ENCODE results near the gene TAS2R42.

The TAS2R42 gene, protein sequence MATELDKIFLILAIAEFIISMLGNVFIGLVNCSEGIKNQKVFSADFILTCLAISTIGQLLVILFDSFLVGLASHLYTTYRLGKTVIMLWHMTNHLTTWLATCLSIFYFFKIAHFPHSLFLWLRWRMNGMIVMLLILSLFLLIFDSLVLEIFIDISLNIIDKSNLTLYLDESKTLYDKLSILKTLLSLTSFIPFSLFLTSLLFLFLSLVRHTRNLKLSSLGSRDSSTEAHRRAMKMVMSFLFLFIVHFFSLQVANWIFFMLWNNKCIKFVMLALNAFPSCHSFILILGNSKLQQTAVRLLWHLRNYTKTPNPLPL
- total RNA-seq, result 0 to 0.07 (median 0) reads per million in 18 experiments

DNA sequence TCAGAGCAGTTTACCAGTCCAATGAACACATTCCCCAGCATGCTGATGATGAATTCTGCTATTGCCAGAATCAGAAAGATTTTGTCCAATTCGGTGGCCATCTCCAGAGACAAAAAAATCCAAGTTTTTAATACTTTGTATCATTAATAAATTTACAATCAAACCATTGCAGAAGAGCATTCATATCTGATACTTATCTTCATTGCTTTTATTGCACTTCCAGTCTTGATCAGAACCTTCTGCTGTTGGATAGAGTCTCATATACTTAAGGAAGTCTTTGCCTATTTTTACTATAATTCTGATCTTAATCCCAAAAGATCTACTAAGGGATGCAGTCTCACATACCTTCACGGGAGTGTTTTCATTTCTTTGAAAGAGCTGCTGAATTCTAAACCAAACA lies at the start of gene TAS2R42:
Gene TAS2R42, minus strand, starts transcription at position 101 of the 400 bp plus-strand sequence. Its CDS starts 0 bp downstream, at position 101.
- no peak for DNase-seq

DNA sequence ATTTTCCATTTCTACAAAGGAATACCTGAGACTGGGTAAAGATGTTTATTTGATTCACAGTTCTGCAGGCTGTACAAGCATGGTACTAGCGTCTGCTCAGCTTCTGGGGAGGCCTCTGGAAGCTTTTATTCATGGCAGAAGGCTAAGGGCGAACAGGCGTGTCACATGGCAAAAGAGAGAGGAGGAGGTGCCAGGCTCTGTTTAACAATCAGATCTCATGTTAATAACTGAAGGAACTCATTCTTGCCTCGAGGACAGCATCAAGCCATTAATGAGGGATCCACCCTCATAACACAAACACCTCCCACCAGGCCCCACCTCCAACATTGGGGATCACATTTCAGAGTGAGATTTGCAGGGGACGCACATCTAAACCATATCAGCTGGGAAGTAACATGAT lies 46.8 kb upstream of the TAS2R42 start:
- DNase-seq, result no peak

GRCh38 chr12:11228296-11228879 lies 41.7 kb upstream of the TAS2R42 start:
- peak; percentile 48 to 59 for DNase-seq

- DNase-seq, result no peak
Measured at GRCh38 chr12:11227373-11227772, 40.6 kb upstream of the TAS2R42 start.

DNA sequence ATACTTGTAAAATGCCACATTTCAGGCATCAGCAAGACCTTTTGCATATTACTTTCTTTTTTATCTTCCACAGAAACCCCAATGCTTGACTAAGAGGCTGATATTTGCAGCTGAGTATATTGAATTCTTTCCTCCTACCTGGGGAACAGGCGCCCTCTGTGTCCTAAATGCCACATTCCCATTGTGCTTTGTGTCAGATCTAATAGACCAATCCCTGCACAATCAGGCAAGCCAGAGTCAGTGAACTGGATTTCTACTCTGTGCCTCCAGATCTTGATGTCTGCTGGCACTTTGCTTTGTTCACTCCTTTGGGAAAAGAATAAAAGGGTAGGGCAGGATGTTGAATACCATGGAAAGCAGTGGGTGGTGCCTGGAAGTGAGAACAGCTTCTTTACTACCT lies 22.4 kb upstream of the TAS2R42 start:
- DNase-seq, result no peak

GRCh38 chr12:11204173-11204572 lies 17.4 kb upstream of the TAS2R42 start:
- DNase-seq, result no peak

DNA sequence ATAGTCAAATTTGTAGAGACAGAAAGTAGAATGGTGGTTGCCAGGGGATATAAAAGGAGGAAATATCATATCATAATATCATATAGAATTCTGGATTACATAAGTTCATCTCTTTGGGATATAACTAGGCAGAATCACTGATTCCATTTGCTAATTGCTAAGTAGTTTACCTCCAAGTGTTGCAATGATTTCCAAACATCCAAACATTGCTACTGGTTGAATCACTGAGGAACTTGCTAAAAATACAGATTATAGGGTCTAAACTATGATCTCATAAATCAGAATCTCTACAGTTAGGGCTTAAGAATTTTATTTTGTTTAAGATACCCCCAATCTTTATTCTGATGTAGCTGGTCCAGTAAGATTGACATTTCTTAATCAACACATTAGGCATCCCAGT lies 16.1 kb upstream of the TAS2R42 start:
- DNase-seq, result no peak

GRCh38 chr12:11183011-11183410 lies 3.7 kb downstream of the TAS2R42 start:
- no peak for DNase-seq

DNA sequence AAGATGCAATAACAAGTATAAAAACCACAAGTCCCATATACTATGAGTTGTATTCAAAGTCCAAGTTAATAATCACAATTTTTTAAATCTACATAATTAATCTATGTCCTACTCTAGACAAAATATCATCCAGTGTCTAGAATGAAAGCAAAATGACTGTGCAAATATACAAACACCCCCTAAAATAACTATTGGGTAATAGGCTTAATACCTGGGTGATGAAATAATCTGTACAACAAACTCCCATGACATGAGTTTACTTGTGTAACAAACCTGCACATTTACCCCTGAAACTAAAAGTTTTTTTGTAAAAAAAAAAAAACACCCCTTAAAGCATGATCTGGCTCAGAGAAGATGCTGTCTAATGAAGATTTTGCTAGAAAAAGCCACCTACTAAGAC lies 4.2 kb downstream of the TAS2R42 start:
- DNase-seq, result no peak

DNA sequence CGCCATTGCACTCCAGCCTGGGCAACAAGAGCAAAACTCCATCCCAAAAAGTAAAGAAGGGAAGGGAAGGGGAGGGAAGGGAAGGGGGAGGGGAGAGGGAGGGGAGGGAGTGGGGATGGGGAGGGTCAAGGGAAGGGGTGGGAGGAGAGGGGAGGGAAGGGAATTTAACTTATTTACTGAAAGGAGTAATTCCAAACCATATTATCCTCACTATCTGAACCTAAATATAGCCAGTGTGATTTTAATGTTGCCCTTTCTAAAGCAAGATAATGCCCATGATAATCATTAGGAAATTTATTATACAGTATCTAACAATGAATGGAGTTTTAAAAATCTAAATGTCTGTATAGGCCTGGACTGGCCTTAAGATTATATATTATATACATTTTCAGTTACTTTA lies 8.5 kb downstream of the TAS2R42 start:
- DNase-seq, result no peak

GRCh38 chr12:11174022-11174421 lies 12.7 kb downstream of the TAS2R42 start:
- DNase-seq, result no peak

- DNase-seq, result no peak
Measured at GRCh38 chr12:11171969-11172675, 14.6 kb downstream of the TAS2R42 start.

- peak; percentile 93 to 96 for DNase-seq
Measured at GRCh38 chr12:11171145-11171968, 15.4 kb downstream of the TAS2R42 start, which contains the start of gene SMIM10L1. SMIM10L1 (plus strand) TSS chr12:11171194; CDS start chr12:11171357, 163 bp downstream.

GRCh38 chr12:11170810-11171144 lies 16.0 kb downstream of the TAS2R42 start:
- no peak for DNase-seq

GRCh38 chr12:11166300-11166699 lies 20.4 kb downstream of the TAS2R42 start:
- no peak for DNase-seq

DNA sequence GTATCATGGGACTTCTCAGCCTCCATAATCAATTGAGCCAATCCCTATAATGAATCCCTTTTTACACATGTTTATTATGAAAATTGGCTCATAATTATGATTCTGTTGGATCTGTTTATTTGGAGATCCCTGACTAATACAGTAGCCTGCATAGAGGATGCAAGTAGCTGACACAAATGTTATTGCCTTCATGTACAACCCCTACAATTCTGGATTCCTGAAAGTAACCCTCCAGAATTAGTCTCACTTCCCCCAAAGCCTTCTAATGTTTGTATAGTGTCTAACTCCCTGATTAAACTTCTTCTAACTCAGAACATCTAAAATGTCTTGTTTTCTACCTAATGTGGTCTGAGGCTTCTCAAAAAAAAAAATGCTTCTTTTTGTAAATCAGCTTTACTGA lies 22.4 kb downstream of the TAS2R42 start:
- no peak for DNase-seq

DNA sequence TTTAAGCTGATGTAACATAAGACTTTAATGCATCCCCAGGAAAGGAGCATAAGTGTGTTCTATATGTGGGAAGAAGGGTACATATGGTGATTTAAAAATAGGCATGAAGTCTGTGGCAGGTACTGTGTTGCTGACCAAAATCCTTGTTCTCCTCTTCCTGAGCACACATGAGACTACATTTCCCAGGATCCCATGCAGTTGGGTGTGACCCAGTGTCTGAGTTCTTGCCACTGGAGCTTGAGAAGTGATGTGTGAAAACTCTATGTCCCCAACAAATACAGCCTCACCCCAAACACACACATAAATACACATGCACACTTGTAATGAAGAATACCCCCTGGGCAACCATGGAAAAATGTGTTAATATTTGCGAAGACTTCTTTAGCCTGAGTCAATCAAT lies 24.2 kb downstream of the TAS2R42 start:
- peak in 1 of 2 donors; percentile 0 for DNase-seq

DNA sequence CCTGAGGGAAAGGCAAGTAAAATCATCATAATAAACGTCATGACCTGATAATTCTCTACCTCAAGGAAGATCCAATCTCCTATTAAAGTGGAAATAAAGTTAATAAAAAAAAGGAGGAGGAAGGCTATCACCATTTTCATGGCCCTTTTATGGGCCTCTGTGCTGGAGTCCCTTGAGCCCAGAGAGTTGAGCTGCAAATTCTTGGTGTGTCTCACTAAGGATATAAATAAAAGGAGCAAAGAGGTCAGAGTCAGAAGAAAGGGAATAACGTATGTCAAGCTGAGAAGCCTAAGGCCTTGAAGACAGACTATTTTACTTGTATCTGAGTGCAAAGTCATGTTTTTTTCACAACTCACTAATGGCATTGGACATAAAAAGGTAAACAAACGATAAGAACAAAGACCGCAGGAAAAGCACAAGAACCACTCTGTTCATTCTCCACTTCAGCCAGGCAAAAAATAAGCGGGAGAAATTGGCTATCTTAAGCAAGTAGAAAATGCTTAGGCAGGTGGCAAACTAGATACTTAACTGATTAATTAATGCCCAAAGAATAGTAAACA lies 27.8 kb downstream of the TAS2R42 start:
- DNase-seq, result no peak

DNA sequence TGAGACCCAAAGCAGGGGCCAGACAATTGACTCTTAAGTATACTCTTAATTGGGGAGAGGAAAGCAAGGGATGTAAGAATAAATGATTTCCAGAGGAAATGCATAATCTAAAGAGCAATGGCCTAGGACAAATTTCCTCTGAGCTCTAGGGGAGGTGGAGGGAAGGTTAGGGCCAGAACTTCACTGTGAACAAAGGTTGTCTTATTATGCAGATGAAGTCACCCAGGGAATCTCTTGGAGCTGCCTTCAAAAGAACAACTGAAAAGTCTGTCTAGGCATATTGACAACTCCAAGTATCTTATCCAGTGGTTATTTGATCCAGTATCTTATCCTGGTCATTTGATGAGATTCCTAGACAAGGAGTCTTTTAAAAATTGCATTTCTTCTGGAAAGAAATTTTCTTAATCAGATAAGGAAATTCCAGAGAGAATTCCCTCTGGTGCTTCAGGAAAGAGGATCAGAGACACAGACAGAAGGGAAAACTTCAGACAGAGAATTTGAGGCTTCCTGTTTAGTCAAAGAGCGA lies 32.3 kb downstream of the TAS2R42 start:
- DNase-seq, result no peak

DNA sequence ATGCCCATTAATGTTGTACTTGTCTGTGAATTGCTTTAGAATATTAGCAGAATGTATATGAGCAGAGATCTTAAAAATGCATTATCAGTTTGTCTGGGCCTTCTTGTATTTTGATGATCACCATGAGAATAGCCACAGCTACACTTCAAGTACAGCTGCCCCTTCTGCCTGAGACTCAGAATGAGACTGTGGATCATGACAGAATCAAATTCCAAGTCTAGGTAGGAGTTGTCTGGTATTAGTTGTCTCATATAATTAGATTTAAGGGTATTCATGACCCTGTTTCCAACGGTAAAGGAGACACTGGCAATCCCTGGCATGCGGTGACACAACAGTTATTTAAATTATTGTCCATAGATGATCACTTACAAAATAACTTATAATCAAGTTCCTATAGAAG lies 34.0 kb downstream of the TAS2R42 start:
- DNase-seq, result no peak

DNA sequence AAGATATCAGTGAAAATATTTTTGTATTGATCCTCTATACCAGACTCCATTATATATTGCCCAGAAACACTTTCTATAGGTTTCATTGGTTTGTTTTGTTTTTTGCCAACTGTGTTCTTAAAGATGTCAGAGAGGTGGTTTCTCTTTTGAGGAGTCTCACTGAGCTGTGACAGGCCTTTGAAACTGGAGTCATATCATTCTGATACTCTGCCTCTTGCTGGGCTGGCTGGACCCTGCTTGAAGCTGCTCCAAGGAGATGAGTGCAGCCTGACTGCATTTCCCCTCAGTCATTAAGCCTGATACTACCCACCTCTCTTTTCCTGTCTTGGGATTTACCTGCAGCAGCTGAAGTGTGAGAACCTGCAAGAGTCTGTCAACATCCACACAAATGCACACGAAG lies 35.9 kb downstream of the TAS2R42 start:
- no peak for DNase-seq

- DNase-seq, result no peak
Measured at GRCh38 chr12:11147420-11147819, 39.3 kb downstream of the TAS2R42 start.
